ENCODE measurements around the gene ANKS1B. TPM values are rescaled to one million over a fixed set of nuclear protein-coding genes. Genes with fewer than 3 reads are reported as not detected.

Gene ANKS1B
- total and polyA plus RNA-seq, 7 donors = 1.0 to 57.3 (median 30.1) TPM; not detected in 1

GRCh38 chr12:99758997-99759396, 225.7 kb downstream of the ANKS1B start:
- no peaks in the 10 kb centered on the region for H3K4me1 ChIP-seq
- intact Hi-C loops (cut with DNase I) = no loop called here
- 89% methylated on average over 3 of the region's 3 CpGs for WGBS, 2 donors
- no peak overlapping the region for H3K4me3 ChIP-seq
- H3K9me3 ChIP-seq = peaks cover 0 to 2% (median 0%) of the 10 kb centered on the region in 4 donors
- no peak for TF ChIP-seq POLR2A (IDR thresholded peaks at IDR 0.05)
- no peak overlapping the region for H3K27ac ChIP-seq
- no peaks in the 10 kb centered on the region for H3K27me3 ChIP-seq
- no peaks in the 10 kb centered on the region for H3K36me3 ChIP-seq
- DNase-seq = no peak

GRCh38 chr12:99752740-99753139, 232.0 kb downstream of the ANKS1B start:
- H3K4me3 ChIP-seq = no peak overlapping the region
- H3K9me3 ChIP-seq = peaks cover 0 to 2% (median 0%) of the 10 kb centered on the region in 4 donors
- no peaks in the 10 kb centered on the region for H3K4me1 ChIP-seq
- intact Hi-C loops (cut with DNase I) = no loop called here
- TF ChIP-seq EP300 (IDR thresholded peaks at IDR 0.05) (no peak), CTCF (IDR thresholded peaks at IDR 0.05) (no peak), POLR2AphosphoS5 (IDR thresholded peaks at IDR 0.05) (no peak), POLR2A (IDR thresholded peaks at IDR 0.05) (no peak)
- H3K36me3 ChIP-seq = no peaks in the 10 kb centered on the region
- H3K27me3 ChIP-seq = no peaks in the 10 kb centered on the region
- DNase-seq = no peak
- H3K27ac ChIP-seq = no peak overlapping the region

- Histone ChIP-seq H3K27ac (no peak overlapping the region), H3K4me1 (peaks cover 0 to 7% (median 2%) of the 10 kb centered on the region in 4 donors), H3K36me3 (no peaks in the 10 kb centered on the region), H3K4me3 (no peak overlapping the region), H3K9me3 (no peaks in the 10 kb centered on the region), H3K27me3 (no peaks in the 10 kb centered on the region)
- intact Hi-C loops (cut with DNase I) = no loop called here
- no peak for DNase-seq
- no peak for TF ChIP-seq POLR2AphosphoS5 (IDR thresholded peaks at IDR 0.05)
- TF ChIP-seq CTCF (IDR thresholded peaks at IDR 0.05) = no peak
- no peak for TF ChIP-seq EP300 (IDR thresholded peaks at IDR 0.05)
Observed at GRCh38 chr12:99746538-99746937, 238.2 kb downstream of the ANKS1B start.

- Histone ChIP-seq H3K27ac (no peak overlapping the region), H3K4me3 (no peak overlapping the region), H3K27me3 (no peaks in the 10 kb centered on the region), H3K36me3 (no peaks in the 10 kb centered on the region), H3K4me1 (peaks cover 0 to 7% (median 2%) of the 10 kb centered on the region in 4 donors), H3K9me3 (no peaks in the 10 kb centered on the region)
- intact Hi-C loops (cut with DNase I) = no loop called here
- WGBS, 2 donors = 64 to 81% methylated on average over 2 of the region's 2 CpGs
- TF ChIP-seq POLR2AphosphoS5 (IDR thresholded peaks at IDR 0.05) = no peak
- no peak for TF ChIP-seq EP300 (IDR thresholded peaks at IDR 0.05)
- no peak for TF ChIP-seq POLR2A (IDR thresholded peaks at IDR 0.05)
- no peak for TF ChIP-seq CTCF (IDR thresholded peaks at IDR 0.05)
- DNase-seq = no peak
Observed at GRCh38 chr12:99745895-99746294, 238.8 kb downstream of the ANKS1B start.

GRCh38 chr12:99745121-99745520, 239.6 kb downstream of the ANKS1B start:
- no peak for DNase-seq
- no peak for TF ChIP-seq EP300 (IDR thresholded peaks at IDR 0.05)
- TF ChIP-seq CTCF (IDR thresholded peaks at IDR 0.05) = no peak
- TF ChIP-seq POLR2AphosphoS5 (IDR thresholded peaks at IDR 0.05) = no peak
- no peak for TF ChIP-seq POLR2A (IDR thresholded peaks at IDR 0.05)
- Histone ChIP-seq H3K27ac (no peak overlapping the region), H3K9me3 (no peaks in the 10 kb centered on the region), H3K27me3 (no peaks in the 10 kb centered on the region), H3K36me3 (no peaks in the 10 kb centered on the region), H3K4me3 (no peak overlapping the region), H3K4me1 (peaks cover 0 to 7% (median 2%) of the 10 kb centered on the region in 4 donors)
- intact Hi-C loops (cut with DNase I) = no loop called here
- WGBS, 2 donors = 78 to 86% methylated on average over 1 of the region's 1 CpG
